Stimulated activated CD8-positive, alpha-beta memory T cell treated with anti-CD3 and anti-CD28 coated beads, Interleukin-4, amount 100 ng/mL, for 48 hours (primary cell): ENCODE results near the gene LCE1A.

Experiments used
- DNase-seq: peaks from one replicate; pipeline ENCODE4 v3.0.0-alpha.2; 2020

The LCE1A gene, protein sequence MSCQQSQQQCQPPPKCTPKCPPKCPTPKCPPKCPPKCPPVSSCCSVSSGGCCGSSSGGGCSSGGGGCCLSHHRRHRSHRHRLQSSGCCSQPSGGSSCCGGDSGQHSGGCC

DNA sequence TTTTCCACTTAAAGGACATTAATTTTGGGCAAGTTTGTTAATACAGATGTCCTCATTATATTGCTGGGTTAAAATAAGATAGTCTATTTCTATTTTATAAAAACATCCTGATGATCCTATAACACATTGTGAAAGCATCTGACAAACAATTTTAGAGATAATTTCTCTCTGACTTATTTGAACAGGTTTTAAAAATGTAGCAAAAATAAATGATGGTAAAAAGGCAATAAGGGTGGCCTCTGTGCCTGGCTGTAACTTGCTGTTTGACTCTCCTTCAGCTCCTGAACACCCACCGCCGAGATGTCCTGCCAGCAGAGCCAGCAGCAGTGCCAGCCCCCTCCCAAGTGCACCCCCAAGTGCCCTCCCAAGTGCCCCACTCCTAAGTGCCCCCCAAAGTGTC, at the start of gene LCE1A:
Gene LCE1A, plus strand, starts transcription at position 301 of the 400 bp plus-strand sequence. Its CDS starts 0 bp downstream, at position 301.
- DNase-seq: no peak

DNA sequence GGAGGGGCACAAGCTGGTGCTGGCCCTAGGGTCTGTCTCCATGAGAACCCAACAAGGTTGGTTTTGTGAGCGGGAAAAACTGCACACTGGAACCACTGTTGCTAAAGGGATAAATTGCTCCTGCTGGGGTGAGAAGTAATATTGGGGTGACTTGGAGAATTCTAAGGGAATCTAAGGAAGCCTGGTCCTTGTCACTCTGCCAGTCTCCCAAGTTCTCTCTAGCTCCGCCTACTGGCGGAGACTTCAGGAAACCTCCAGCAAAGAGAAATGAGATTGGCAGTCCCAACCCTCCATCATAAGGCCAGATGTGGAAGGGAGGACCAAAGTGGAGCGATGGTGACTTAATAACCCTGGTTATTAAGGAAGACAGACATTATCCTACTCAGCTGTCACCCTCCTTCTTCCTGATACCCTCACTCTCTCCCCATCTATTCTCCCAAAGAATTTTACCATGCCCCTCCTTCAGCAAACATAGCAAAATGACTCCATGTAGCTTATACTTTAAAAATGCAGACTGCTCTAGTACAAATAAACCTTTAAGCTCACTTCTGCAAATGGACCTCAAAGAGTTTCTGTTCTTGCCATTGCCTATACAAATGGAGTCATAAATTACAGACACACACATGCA, 49.6 kb upstream of the LCE1A start:
- DNase-seq: no peak

DNA sequence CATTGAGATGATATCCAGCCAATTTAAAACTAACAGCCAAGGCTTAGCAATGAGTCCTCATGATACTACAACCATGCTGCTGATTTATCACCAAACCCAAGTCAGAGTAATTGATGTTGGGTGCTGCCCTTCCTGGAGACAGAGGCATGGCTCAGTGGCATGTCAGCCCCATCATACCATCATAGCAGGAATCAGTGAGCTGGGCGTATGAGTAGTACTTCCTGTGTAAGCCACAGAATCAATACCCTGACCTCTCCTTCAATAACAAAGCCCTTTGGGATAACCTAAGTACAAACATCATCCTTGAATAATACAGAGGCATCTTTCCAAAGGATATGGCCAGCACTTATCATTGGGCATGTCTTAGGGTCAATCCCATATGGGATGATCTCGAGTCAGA, 44.2 kb upstream of the LCE1A start:
- no peak for DNase-seq

DNA sequence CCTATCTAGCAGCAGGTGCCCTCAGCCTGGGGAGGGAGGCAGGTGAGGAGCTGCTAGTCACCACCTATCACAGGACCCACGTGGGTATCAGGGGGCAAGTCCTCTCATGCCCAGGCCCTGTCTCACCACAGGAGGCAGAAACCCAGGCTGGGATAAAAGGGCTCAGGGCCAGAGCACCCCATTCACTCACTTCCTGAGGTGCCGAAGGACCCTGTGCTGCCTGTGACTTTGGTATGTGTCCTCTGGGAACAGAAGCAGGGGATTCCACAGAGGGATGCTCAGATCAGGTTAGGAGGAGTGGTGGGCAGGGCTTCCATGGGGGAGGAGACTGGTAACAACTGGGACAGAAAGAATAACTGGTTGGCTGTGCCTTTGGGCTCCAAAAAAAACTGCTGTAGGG, 41.2 kb upstream of the LCE1A start, which contains the start of gene LCE1E:
Gene LCE1E, plus strand, starts transcription at position 181 of the 400 bp plus-strand sequence. CDS start 1,043 bp downstream, outside the sequence.
- no peak for DNase-seq

DNA sequence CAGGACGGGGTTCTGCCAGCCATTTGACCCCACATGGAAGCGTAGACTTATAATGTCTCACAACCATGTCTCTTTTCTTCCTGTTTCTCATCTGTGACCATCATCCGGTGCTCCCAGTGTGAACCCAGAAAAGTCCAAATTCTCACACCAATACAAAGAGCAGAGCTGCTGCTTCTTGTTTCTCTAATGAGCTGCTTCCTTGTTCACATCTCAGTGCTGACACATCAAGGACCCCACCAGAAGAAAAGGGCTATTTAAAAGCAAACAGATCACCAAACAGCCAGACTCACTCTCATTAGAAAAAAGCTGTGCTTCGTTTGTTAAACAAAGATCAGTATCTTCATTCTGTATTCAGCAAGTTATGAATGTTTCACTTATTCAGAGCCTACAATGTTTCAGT, 31.6 kb upstream of the LCE1A start:
- no peak for DNase-seq

DNA sequence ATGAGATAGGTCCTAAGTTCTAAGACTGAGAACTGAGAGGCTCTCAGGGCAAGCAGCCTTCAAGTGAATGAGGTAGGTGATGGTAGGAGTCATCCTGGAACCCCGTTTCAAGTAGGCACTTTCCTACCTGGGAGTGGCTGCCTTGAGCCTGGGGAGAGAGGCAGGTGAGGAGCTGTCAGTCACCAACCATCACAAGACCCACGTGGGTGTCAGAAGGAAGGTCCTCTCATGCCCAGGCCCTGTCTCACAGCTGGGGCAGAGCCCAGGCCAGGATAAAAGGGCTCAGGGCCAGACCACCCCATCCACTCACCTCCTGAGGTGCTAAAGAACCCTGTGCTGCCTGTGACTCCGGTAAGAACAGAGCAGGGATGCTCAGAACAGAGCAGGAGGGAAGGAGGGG, 30.9 kb upstream of the LCE1A start, which contains the start of gene LCE1D:
Gene LCE1D, plus strand, starts transcription at position 301 of the 400 bp plus-strand sequence. CDS start 1,074 bp downstream, outside the sequence.
- no peak for DNase-seq

DNA sequence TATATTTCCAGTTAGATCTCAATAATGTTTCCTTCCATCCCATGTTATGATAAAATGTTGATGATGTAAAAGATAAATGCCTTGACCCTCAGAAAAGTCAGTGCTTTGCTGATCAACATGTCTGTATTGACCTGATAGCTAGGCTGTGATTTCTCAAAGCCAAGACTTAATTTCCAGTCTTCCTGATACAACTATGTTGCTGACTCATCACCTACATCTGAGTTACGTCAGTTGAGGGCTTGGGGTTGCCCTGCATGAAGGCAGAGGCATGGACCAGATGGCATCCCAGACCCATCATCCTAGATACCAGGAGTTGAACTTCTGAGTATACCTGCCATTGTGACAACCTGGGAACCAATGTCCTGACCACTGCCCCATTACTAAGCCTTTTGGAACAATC, 25.9 kb upstream of the LCE1A start:
- DNase-seq: no peak

DNA sequence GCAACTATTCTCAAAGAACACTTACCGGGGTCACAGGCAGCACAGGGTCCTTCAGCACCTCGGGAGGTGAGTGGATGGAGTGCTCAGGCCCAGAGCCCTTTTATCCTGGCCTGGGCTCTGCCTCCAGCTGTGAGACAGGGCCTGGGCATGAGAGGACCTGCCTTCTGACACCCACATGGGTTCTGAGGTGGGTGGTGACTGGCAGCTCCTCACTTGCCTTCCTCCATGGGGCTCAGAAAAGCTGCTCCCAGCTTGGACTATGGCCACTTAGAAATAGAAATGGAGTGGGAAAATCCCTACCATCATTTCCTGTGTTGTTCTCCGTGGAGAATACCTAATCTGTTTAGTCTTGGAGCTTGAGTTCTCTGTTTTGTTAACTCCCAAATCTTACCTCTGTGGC, 20.7 kb upstream of the LCE1A start, which contains the start of gene LCE1C:
Gene LCE1C, minus strand, starts transcription at position 76 of the 400 bp plus-strand sequence. CDS start 1,173 bp downstream, outside the sequence.
- DNase-seq: no peak

DNA sequence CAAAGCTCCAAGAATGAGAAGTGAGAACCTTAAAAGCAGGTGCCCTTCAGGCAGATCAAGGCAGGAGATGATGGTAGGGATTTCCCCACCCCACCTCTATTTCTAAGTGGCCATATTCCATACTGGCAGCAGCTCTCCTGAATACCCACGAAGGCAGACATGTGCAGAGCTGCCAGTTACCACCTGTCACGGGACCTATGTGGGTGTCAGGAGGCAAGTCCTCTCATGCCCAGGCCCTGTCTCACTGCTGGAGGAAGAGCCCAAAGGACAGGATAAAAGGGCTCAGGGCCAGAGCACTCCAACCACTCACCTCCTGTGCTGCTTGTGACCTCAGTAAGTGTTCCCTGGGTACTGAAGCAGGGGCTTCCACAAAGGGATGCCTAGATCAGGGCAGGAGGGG, 16.2 kb upstream of the LCE1A start:
- DNase-seq: no peak

DNA sequence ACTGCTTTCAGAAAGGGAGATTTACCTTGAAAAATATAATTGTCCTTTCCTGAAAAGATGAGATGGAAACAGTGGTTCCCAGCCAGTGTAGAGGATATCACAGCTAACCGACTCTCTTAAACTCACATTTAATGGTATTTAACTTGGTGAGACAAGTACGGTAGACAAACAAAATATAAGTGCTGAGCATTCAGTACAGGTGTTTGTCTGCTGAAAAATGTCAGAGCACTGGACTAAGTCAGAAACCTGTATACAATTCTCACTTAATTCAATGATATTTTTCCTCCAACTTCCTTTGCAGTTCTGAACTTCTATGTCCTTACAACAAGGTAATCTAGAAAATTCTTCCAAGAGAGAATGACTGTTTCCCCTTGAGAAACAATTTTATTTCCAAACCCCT, 15.6 kb upstream of the LCE1A start, which contains the start of gene LCE1B:
Gene LCE1B, plus strand, starts transcription at position 301 of the 400 bp plus-strand sequence. CDS start 476 bp downstream, outside the sequence.
- DNase-seq: no peak

DNA sequence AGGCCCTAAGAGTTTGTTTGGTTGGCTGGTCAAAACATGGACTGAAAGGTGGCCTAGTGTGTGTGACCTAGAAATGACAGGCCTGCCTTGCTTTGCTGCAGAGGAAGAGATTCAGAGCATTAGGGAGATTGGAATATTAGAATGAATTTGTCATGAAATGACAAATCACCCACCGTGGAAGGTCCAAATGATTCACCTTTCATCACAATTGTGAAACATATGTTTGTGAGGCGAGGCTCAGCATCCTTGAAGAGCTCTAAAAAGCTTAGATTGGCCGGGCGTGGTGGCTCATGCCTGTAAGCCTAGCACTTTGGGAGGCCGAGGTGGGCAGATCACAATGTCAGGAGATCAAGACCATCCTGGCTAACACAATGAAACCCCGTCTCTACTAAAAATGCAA, 10.0 kb upstream of the LCE1A start:
- DNase-seq: no peak

DNA sequence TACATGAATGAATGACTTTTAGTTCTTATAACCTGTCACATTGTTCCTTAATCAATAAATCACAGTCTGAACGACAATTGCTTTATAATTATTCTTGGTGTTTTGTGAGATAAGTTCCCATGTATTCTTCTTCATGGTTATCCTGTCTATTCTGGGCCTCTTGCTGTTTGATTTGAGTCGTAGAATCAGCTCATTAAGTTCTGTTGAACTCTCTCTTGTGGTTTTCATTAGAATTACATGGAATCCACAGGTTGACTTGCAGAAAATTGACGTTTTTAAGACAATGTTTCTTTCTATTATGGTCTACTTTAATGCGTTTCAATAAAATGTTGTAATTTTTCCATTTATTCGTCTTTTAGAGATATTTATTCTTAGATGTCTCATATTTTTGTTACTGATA, 4.0 kb upstream of the LCE1A start:
- DNase-seq: no peak

DNA sequence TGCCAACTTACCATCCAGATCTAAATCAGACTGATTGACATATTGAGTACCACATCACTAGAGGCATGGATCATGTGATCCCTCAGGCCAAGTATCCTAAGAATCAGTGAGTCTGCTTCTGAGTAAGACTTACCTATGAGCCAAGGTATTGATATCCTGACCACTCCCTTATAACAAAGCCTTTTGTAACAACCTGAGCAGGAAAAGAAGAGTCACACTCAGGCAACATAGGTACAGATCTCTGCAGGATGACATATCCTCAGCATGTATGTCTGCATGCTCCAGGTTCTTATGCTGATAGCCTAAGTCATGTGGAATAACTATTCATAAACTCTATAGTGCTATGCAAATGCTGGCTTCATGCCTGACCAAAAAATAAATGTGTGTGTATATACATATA, 2.3 kb upstream of the LCE1A start:
- no peak for DNase-seq

DNA sequence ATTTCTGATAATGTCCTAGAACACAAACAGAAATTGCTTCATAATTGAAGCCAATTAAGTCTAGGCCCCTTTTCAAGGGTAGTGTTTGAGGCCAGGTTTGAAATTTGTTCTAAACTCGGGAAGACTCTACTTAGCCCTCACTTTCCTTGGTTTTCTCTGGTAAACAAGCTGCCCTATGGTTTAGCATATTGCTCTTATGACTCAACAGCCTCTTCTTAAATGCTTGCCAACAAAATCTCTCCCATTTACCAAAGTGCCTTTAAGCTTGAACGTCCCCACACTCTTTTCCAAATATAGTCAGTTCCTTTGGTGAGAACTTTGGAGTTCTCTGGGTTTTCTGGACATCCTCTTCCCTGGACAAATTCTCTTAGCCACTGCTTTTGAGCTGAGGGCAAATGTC, 9.6 kb downstream of the LCE1A start:
- no peak for DNase-seq

DNA sequence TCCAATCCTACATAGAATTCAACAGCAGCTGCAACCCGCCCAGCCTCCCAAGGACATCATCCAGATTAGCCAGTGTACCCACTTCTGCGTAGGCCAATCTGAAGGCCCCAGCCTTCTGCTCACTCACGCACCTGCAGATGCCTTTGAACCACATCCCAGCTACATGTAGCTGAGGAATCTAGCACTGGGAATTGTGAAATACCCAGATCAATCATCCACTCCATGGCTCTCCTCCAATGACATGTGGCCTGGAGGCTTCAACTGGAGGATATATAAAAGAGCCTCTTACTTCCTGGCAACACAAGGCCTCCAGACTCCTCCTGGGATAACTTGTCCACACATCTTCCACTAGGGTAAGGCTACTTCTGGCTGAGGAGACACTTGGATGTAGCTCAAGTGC, 15.3 kb downstream of the LCE1A start, which contains the start of gene LCE6A:
Gene LCE6A, plus strand, starts transcription at position 301 of the 400 bp plus-strand sequence. CDS start 665 bp downstream, outside the sequence.
- DNase-seq: no peak

DNA sequence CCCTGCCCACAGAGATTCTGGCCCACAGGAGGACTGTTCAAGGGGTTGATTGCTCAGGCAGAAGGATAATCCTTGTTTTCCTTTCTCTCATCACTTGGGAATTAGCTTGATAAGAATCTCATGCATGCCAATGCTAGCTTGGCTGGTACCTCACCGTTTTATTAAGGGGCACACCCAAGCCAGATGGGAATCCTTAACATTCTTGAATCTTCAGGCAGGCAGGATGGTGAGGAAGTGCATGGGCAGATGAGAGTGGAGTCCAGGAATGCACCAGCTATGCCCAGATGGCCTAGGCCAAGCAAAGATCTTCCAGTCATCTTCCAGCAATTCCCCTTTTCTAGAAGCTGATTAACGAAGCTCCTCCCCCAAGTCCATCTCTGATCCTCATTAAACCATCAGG, 28.4 kb downstream of the LCE1A start:
- DNase-seq: no peak

DNA sequence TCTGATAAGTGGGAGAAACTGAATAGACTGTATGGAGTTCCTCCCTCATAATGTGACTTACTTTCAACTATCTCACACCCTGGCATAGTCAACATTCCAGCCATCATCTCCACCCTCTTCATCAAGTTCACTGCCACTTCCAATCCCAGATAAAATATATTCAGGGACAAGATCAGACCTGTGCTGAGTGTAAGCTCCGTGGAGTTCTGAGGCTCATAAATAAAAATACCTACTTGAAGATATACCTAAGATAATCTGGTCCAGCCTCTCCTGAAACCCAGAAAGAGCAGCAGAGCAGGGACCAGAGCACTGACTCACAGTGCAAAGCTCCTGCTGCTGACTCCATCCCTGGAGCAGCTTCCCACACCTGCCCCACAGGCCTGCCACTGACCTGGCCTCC, 30.8 kb downstream of the LCE1A start:
- no peak for DNase-seq

DNA sequence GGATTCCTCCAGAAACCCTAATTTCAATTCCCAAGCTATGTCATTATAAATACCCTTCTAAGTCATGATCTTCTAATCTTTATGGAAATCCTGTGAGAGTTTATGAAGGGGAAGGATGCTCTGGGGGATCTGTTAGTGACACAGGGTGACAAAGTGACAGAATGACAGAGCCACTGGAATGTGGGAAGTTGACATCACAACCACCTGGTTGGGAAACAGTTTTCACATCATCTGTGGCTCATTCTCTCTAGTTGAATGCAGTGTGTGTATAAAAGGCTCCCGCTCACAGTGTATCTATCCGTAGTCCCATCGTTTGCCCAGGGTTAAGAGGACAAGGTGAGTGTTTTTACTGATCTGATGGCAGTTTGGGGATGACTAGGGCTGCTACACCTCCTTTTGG, 32.4 kb downstream of the LCE1A start, which contains the start of gene LCE7A:
Gene LCE7A, plus strand, starts transcription at position 301 of the 400 bp plus-strand sequence. CDS start 702 bp downstream, outside the sequence.
- DNase-seq: no peak

DNA sequence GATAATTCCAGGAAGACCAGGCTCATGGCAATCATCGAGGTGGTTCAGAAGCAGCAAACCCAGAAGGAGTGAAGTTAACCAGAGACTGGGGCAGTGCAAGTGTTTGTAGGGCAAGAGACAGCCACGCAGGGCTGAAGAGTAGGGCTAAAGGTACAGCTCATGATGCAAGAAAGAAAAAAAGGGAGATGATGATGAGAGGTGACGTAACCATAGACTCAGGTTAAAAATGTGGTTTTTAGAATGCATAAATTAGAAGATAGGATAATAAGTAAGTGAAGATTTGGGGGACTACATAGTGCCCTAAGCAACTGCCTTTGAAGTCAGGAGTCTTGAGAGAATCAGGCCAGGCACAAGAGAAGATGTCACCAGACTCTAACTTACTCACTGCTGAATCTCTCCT, 32.9 kb downstream of the LCE1A start:
- no peak for DNase-seq

DNA sequence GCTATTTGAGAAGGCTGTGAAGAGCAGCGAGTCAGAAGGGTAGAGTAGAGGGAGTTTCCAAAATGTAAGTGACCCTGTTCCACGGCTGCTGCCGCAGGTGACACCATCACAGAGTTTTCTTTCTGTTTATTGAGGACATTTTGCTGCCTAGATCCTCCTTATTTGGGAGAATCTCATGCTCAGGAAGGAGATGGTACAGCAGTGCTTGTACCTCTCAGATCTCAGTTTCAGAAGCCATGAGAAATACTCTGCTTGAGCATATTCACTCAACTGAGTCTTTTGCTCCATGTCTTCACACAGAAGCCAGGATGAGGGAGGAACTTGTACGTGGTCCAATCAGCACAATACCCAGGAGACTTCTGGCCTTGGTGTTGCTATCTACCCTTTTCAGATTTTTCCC, 34.1 kb downstream of the LCE1A start:
- no peak for DNase-seq

DNA sequence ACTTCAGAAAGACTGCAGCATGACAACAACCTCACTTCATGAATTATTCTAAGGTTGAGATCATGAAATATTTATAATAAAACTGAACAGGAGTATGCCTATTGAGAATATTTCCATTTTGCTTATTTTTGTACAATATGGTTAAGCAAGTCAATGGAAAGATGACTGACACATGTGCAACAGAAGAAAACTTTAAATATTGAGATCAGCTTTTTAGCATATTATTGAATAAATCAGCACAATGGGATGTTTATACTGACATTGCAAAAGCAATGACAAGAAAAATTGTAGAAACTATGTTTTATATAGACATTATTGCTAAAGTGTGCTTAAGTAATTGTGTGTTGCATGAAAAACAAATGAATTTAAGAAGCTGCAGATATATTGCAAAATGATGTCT, 37.2 kb downstream of the LCE1A start:
- no peak for DNase-seq

DNA sequence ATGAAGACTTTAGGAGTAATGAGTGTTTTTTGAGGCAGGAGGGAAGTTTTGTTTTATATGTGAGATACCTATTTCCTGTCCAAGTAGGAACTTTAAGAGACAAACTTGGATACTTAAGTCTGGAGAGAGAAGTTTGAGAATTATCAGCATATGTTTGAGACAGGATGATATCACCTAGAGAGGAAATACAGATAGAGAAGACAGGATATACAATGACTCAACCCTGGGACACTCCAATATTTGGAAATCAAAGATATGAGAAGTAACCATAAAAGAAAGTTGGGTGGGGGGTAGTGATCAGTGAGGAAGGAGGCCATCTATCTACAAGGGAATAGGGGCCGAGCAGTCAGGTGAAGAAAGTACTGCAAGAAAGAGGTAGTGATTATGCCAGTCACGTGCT, 39.0 kb downstream of the LCE1A start:
- DNase-seq: no peak

DNA sequence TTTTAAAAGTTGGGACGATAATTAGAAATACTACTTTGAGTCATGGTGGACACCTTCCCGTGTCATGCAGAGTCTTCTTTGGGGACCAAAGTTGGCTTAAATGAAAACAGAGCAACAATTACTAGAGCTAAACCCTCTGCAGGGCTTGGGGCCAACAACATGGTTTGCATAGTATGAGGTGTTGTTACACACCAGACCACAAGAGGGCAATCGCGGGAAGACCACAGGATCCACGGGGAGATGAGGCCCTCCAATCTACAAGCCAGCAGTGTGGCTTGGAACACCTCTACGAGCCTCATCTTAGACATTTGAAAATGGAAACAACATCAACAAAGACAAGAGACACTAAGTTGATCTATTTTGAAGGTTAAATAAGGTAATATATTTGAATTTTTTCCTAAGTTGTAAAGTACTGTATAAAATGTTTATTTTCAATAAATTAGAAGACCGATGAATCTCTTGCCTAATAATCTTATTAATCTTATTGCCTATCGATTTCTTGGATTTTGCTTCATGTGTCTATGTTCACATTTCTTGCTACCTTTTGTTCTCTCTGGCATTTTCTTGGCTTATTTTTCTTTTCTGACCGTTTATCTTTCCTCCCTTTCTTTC, 42.6 kb downstream of the LCE1A start:
- peak; percentile 74 for DNase-seq
